ENCODE measurements around the gene EVC.

Gene EVC

DNA sequence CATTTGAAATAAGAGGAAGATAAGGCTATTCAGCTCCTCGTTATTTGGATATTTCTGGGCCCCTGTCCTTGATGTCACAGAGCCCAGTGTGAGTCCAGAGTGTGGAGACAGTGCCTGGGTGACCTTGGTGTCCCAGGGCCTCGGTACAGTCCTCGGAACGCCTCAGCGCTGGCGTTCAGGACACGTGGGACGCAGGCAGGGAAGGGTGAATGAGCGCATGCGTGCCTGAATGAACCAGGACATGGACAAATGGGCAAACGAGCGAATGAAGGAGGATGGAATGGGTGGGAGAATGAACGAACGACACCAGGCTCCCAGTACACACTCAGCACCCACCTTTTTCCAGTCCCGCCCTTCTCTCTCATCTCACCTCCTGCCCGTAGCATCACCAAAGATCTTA lies 44.2 kb downstream of the EVC start:
- DNase-seq (ENCODE audit: low read depth in 2 of 2), result no peak

DNA sequence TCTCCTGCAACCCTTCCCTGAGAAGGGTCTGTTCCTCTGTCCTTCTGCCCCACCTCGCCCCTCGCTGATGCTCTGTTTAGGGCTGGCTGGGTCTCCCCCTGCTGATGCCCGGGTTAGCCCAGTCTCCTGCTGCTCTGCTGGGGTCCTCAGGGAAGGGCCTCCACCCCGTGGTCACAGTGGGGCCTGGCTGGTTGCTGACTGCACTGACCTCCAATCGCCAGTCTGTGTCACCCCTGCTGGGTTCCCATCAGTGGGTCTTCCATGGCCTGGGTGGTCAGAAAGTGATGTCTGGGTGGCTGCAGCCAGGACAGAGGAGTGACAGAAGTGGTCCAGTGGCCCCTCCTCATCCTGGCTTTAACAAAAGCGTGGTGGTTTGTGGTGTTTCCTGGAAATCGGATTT lies 44.7 kb downstream of the EVC start:
- no peak for DNase-seq (ENCODE audit: low read depth in 2 of 2)

DNA sequence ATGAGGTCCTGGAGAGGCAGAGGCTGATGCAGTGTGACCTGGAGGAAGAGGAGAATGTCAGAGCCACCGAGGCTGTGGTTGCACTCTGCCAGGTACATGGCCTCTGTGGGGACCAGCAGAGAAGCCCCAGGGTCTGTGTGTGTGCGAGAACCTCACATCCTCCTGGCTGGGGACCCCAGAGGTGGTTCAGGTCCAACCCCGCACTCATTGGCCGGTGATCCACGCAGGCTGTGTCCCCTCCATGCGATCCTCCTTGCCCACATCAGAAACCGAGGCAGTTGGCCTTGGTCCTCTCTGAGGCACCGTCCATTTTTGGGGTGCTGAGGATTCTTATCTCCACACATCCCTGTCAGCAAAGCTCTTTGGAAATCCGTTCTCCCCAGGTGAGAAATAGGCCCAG lies 45.3 kb downstream of the EVC start:
- no peak for DNase-seq (ENCODE audit: low read depth in 2 of 2)

DNA sequence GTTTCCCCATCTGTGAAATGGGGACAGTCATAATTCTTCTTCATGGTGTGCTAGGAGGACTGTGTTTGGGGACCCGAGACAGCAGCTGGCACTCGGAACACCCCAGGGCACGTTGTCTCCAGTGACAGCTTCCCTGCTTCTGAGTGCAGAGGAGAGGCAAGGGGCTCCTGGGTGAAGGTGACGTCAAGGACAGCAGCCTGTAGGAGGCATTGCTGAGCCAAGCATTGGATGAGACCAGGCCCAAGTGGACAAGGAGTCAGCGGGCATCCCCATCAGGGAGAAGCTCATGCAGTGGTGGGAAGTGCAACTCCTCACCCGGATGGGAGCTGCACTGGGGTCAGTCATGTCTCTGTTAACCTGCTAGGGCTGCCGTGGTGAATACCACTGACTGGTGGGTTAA lies 46.1 kb downstream of the EVC start:
- no peak for DNase-seq (ENCODE audit: low read depth in 2 of 2)

DNA sequence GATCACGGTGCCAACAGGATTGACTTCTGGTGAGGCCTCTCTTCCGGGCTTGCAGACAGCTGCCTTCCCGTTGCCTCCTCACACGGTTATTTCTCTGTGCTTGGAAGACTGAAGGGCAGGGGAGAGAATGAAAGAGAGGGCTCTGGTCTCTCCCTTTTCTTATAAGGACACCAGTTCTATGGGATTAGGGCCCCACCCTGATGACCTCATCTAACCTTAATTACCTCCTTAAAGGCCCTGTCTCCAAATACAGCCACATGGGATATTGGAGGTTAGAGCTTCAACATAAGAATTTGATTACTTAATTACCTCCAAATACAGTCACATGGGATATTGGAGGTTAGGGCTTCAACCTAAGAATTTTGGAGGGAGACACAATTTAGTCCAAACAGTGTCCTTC lies 46.5 kb downstream of the EVC start:
- no peak for DNase-seq (ENCODE audit: low read depth in 2 of 2)

DNA sequence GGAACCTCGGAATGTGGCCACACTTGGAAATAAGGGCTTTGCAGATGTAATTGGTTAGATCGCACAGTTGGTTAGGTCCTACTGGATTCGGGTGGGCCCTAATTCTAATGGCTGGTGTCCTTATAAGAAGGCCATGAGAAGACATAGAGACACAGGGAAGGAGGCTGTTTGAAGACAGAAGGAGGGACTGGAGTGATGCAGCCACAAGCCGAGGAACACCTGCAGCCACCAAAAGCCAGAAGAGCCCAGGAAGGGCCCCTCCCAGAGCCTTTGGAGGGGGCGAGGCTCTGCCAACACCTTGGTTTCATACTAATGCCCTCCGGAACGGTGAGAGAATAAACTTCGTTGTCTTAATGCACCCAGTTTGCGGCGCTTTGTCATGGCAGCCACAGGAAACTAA lies 47.0 kb downstream of the EVC start:
- no peak for DNase-seq (ENCODE audit: low read depth in 2 of 2)

DNA sequence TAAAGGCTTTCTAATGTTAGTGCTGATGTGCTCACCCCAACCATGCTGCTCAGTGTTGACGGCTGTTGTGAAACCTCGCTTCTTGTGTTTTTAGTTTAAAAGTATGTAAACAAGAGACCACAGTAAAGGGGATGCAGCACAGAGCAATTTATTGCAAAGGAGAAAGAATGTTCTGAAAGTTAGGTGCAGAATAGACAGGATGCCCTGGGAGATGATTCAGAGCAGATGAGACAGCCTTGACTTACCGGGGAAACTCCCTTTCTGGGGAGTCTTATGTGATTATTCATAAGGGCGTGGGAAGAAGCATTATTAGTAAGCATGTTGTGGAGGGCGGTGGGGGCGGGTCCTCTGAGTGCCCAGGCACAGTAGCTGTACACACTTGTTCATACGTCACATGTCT lies 47.7 kb downstream of the EVC start:
- peak; percentile 36 to 42 for DNase-seq (ENCODE audit: low read depth in 2 of 2)

DNA sequence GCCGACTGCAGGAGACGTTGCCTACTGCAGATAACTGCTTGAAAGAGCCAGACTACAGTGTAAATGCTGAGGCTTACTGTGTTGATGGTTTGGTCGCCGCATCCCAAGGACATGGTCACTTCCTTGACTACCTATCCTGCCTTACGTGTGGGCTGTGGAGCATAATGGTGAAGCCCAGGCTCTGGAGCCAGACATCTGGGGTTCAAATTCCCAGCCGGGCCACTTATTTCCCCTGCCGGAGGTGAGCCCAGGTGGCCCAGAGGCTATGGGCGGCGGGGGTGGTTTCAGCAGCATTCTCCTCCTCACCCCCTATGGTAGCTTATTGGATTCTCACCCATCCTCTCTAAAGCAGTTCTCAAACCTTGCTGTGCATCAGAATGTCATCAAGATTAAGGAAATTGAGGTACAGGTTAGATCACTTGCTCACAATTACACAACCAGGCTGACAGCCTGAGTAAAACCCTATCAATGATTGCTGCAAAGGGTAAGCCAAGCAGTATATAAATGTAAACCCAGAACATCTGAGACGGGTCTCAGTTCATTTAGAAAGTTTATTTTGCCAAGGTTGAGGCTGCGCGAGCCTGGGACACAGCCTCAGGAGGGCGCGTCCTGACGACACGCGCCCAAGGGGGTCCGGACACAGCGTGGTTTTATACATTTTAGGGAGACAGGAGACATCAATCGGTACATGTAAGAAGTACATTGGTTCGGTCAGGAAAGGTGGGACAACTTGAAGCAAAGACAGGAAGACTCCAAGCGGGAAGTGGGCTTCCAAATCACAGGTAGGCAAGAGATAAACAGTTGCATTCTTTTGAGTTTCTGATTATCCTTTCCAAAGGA lies 48.5 kb downstream of the EVC start:
- DNase-seq (ENCODE audit: low read depth in 2 of 2), result no peak

DNA sequence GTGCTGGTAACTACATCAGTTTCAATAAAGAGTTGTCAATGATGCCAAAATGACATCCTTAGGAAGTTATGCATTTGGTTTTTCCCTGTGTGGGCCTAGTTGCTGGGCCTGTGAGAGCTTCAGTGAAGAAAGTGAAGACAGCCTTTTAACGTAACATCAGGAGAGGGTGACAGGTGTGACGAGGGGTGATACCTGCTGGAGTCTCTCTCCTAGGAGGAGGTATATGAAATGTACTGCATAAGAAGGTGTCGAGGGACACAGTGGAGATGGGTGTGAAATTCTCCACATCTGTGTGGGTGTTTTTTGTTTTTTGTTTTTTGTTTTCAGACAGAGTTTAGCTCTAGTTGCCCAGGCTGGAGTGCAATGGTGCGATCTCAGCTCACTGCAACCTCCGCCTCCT lies 49.2 kb downstream of the EVC start:
- DNase-seq (ENCODE audit: low read depth in 2 of 2), result no peak

DNA sequence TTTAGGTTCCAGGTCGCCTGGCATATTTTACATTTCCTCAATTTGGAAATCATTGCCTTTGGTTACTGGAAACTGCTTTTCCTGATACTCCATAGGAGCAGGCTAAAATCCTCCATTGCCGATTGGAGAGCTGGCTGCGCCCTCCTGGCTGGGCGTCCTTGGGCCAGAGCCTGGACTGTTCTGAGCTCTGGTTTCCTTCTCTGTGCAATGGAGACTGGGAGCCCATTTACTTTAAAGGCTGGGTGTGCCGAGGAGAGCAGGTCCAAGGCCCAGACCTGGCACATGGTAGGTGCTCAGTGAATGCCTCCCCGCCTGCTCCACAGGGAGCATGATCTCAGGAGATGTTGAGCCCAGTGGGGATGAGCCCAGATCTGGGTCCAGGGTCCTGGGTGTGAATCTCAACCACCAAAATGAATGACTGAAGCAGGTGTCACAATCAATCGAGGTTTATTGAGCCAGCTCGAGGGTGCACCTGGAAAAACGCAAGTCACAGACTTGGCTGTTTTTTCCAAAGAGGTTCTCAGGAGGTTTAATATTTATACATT lies 50.0 kb downstream of the EVC start:
- DNase-seq (ENCODE audit: low read depth in 2 of 2), result no peak

DNA sequence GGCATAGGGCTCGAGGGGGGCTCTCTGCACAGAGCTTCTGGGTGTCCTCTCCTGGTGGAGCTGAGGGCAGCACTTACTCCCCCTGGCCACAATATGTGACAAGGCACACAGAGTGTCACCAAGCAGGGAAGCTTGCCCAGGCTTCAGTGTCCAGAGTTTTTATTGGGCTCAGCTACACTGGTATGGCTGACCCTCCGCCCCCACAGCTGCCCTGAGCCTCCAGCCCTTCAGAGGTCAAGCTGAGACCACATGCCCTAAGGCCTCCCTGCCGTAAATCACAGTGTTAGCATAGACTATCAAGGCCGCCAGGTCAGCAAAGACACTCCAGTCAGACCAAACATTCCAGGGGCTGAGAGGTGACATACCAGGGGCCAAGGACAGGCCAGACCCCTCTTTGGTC lies 59.0 kb downstream of the EVC start:
- DNase-seq (ENCODE audit: low read depth in 2 of 2), result no peak

DNA sequence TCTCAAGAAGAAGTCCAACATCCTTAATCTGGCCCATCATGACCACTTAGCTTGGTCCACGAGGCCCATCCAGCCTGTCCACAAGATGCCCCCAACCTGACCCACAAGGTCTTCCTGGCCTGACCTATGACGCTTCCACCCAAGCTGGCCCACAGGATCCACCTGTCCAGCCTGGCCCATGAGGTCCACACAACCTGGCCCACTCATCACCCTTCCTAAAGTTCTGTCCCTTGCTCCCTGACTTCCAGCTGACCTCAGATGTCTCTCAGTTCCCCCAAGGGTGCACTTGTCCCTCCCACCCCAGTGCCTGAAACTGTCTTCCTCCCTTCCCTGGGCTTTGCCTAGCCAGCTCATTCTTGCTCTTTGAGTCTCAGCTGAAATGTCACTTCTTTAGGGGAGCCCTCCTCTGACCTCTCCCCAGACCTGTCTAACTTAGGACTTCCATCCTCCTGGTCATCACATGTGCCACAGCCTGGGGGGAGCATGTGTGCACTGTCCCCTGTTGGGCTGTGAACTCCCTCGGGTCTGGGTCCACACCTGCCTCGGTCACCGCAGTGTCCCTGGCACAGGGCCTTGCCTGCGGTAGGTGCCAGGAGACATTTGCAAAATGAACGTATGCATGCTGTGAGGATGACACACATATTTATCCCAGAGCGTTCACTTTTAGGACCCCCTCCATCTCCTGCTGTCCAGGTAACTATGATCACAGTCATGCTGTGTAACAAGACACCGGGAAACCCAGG lies 61.7 kb downstream of the EVC start:
- no peak for DNase-seq (ENCODE audit: low read depth in 2 of 2)

DNA sequence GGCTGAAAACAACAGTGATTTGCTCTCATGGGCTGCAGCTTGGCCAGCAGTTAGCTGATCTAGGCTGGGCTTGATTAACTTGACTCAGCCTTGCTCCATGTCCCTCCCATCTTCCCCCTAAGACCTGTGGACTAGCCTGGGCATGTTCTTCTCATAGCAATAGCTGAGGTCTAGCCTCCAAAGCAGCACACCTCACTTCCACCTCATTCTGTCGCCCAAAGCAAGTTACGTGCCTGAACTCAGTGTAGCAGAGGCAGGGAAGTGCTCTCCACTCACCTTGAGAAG lies 62.2 kb downstream of the EVC start:
- no peak for DNase-seq (ENCODE audit: low read depth in 2 of 2)

DNA sequence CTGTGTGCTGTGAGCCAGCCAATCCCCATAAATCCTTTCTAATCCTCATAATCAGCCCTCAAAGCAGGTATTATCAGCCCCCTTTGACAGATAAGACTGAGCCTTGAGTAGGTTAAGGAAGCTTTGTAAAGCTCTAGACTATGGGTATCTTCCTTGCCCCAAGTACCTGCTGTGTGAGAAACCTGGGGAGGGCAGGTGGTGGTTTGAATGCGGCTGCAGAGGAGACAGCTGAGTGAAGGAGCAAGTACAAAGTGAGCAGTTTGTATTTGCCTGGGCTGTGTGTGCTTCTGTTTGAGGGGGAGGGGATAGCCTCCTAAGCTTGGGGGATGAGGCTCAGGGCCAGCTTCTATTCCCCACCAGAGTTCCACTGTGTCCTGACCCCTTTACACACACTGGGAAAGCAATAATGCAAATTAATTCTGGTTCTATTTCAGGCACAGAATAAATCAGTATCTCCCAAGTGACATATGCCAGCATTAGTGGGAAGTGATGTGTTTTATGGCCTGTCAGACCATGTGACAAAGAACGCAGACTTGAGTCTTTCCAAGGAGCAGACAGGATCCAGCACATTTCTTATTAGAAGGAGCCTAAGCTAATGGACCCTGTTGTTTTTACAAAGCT lies 63.5 kb downstream of the EVC start:
- no peak for DNase-seq (ENCODE audit: low read depth in 2 of 2)

DNA sequence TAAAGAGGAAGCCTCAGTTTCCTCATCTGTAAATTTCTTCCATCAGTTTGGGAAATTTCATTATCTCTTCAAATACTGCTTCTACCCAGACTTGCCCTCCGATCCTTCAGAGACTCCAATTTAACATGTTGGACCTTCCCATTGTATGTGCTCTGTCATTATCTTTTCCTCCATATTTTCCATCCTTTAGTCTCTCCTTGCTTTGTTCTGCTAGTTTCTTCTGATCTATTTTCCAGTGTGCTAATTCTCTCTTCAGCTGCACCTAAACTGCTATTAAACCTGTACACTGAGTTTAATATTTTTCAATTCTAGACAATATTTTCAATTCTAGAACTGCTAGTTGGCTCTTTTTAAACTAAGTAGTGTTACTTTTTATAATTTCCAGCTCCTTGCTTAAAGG lies 65.5 kb downstream of the EVC start:
- no peak for DNase-seq (ENCODE audit: low read depth in 2 of 2)

DNA sequence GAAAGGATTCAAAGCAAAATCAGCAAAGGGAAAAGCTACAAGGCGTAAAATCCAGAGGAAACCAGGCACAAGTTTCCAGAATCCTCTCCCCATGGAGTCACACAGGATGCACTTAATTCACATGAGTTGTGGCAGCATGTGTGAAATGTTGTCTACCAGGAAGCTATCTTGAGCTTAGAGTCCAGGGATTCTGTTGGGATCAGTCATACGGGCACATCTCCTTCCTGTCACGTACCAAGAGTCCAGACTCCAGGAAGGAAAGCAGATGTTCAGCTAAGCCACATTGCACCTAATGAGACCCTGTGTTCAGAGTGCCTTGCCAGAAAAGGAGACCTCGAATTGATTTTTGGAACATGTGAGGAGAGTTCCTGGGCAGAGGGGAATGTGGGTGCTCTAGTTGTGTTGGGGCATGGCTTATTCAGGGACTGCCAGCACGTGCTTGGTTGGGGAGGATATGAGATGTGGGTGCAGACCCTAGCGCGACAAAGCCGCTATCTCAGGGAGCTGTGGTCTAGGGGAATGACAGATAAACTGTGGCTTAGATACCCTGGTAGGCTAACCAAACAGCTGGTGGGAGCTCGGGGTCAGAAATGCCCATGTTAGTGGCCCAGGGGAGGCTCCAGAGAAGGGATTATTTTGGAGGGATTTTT lies 70.0 kb downstream of the EVC start:
- DNase-seq (ENCODE audit: low read depth in 2 of 2), result no peak

DNA sequence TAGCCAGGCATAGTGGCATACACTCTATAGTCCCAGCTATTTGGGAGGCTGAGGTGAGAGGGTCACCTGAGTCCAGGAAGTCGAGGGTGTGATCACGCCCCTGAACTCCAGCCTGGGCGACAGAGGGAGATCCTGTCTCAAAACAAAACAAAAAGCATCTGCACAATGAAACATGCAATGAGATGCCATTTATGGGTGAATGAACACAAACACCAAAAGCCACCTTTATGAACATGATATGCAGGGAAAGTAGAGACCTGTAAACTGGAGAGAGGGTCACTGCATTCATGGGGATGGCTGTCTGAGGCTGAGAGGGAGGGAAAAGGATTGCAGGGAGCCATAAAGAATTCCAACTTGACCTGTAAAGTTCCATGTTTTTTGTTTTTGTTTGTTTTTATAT lies 70.7 kb downstream of the EVC start:
- DNase-seq (ENCODE audit: low read depth in 2 of 2), result no peak

DNA sequence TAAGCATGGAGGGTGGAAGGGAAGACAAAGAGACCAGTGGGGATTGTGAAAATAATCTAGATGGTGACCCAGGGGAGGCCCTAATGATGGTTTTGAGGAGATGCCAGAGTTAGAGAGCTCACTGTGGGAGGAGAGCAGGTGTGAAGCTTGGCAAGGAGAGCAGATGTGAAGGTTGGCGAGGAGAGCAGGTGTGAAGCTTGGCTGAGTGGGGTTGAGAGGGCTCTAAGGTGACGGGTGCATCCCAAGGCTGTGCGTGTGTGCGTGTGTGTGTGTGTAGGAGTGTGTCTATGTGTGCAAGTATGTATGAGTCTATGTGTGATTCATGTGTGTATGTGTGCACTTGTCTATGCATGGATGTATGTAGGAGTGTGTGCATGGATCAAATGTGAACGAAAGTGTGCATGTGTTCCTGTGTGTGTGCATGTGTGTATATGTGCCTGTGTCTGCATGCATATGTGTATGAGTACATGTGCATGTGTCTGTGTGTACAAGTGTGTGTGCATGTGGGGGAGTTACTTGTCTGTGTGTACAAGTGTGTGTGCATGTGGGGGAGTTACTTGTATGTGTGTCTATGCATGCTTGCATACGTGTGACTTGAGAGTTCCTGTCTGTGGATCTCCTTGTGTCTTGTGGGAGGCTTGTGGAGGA lies 72.0 kb downstream of the EVC start:
- DNase-seq (ENCODE audit: low read depth in 2 of 2), result no peak

DNA sequence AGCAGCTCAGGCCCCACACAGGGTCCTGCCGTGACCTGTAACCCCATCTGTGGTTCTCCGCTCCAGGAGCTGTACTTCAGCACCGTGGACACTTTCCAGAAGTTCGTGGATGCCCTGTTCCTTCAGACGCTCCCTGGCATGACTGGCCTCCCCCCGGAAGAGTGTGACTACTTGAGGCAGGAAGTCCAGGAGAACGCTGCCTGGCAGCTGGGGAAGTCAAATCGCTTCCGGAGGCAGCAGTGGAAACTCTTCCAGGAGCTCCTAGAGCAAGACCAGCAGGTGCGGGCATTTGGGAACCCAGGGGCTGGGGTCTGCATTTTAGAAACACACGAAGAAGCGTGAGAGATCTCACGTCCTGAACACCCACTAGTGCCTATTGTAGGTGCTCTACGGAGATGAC lies 72.5 kb downstream of the EVC start:
- no peak for DNase-seq (ENCODE audit: low read depth in 2 of 2)

DNA sequence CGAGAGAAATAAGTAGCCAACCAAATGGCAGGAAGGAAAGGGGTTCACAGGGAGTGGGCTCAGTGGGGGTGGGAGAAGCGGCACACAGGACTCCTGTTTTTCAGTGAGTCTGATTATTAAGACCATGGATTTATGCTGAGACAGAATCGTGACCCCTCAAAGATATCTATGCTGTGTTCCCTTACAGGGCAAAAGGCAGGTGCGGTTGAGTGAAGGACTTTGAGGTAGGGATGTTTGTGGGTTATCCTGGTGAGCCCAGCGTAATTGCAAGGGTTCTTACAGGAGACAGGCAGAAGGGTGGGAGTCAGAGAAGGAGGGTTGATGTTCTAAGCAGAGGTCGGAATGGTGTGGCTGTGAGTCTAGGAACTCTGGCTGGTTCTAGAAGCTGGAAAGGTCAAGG lies 73.0 kb downstream of the EVC start:
- no peak for DNase-seq (ENCODE audit: low read depth in 2 of 2)

DNA sequence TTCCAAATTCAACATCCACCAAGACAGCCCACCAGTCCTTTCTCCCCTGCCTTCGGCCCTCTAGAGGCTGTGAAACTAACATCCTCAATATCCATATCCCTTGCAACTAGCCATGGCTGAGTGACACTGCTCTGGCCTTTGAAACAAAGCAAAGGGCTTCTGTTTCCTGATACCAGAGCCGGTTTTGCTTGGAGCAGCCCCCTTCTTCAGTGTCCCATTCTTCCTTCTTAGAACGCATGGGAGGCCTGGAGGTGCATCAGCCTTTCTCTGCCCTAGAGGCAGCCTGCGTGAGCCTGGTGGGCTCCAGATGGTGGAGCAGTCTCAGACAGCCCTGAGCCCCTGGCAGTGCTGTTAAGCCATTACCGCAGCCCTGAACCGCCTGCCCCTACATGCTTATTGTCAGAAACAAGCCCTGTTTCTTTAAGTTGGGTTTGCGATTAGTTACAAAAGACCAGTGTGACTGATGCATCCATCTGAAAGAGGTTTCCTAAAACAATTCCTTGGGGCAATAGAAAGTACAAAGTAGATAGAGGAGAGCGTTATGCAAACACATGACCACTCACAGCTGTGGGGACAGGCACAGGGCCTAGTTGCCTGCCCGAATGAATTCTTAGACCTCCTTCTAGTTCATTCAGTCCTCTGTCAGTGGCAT lies 74.1 kb downstream of the EVC start:
- DNase-seq (ENCODE audit: low read depth in 2 of 2), result no peak

Measured in stimulated activated CD4-positive, alpha-beta T cell treated with anti-CD3 and anti-CD28 coated beads, Interleukin-15, amount 100 ng/mL, for 48 hours (primary cell).